Mesothelial cell of epicardium (in vitro differentiated cells): ENCODE measurements around the gene REV3L. TPM values are rescaled to one million over a fixed set of nuclear protein-coding genes. Genes with fewer than 3 reads are reported as not detected.

Experiments
- DNase-seq, 2 experiments: peaks; one replicate each; pipeline ENCODE4 v3.0.0; 2021; ENCODE audit warnings: low spot score in 2 of 2; ENCODE audit not compliant: unreplicated experiment in 2 of 2
- H3K27ac Mint-ChIP-seq: 2 replicates; pipeline ENCODE4 v1.8.0; 2021; ENCODE audit warnings: mixed read lengths
- H3K27me3 Mint-ChIP-seq: 2 replicates; pipeline ENCODE4 v1.8.0; 2021; ENCODE audit warnings: low read depth, mixed read lengths
- H3K36me3 Mint-ChIP-seq: 2 replicates; pipeline ENCODE4 v1.8.0; 2021; ENCODE audit warnings: mixed read lengths
- H3K4me1 Mint-ChIP-seq: 2 replicates; pipeline ENCODE4 v1.8.0; 2021; ENCODE audit warnings: mixed read lengths
- H3K4me3 Mint-ChIP-seq: 2 replicates; pipeline ENCODE4 v1.8.0; 2021; ENCODE audit warnings: mild to moderate bottlenecking, moderate library complexity, mixed read lengths
- H3K9me3 Mint-ChIP-seq: 2 replicates; pipeline ENCODE4 v1.8.0; 2021; ENCODE audit warnings: mixed read lengths
- CTCF ChIP-seq: fragments of 200-600 bp; sonication (generic); IDR thresholded peaks from one replicate; pipeline ENCODE4 v1.5.0; 2021; ENCODE audit warnings: antibody characterized with exemption; ENCODE audit not compliant: unreplicated experiment
- total RNA-seq: library from RNA; stranded (reverse); gene quantifications from 3 replicates; pipeline ENCODE4 v1.2.1, GENCODE V29; 2021

REV3L gene
- total RNA-seq, 1 donor from 2014 or later, result 41.7 TPM

GRCh38 chr6:111280445-111280955 is 202.5 kb downstream of the REV3L start:
- Mint-ChIP-seq H3K4me3 (no peak overlapping the region), H3K27ac (no peak overlapping the region), H3K36me3 (peaks cover 75% of the 10 kb centered on the region), H3K27me3 (no peaks in the 10 kb centered on the region), H3K9me3 (peaks cover 36% of the 10 kb centered on the region), H3K4me1 (no peaks in the 10 kb centered on the region)
- DNase-seq, result no peak
- TF ChIP-seq CTCF, result no peak

GRCh38 chr6:111278731-111279130 is 204.3 kb downstream of the REV3L start:
- DNase-seq, result no peak
- peaks cover 50% of the 10 kb centered on the region for H3K9me3 Mint-ChIP-seq
- no peak overlapping the region for H3K4me3 Mint-ChIP-seq
- H3K4me1 Mint-ChIP-seq, result no peaks in the 10 kb centered on the region
- no peaks in the 10 kb centered on the region for H3K27me3 Mint-ChIP-seq
- no peak overlapping the region for H3K27ac Mint-ChIP-seq
- H3K36me3 Mint-ChIP-seq, result peaks cover 85% of the 10 kb centered on the region
- TF ChIP-seq CTCF, result no peak

- peaks cover 55% of the 10 kb centered on the region for H3K9me3 Mint-ChIP-seq
- DNase-seq, result no peak
- no peak overlapping the region for H3K27ac Mint-ChIP-seq
- TF ChIP-seq CTCF, result no peak
- H3K4me3 Mint-ChIP-seq, result no peak overlapping the region
- no peaks in the 10 kb centered on the region for H3K27me3 Mint-ChIP-seq
- H3K36me3 Mint-ChIP-seq, result peaks cover 87% of the 10 kb centered on the region
- no peaks in the 10 kb centered on the region for H3K4me1 Mint-ChIP-seq
Observed at GRCh38 chr6:111277819-111278218, 205.2 kb downstream of the REV3L start.

GRCh38 chr6:111276736-111277135 is 206.3 kb downstream of the REV3L start:
- TF ChIP-seq CTCF, result no peak
- Mint-ChIP-seq H3K36me3 (peaks cover 83% of the 10 kb centered on the region), H3K4me1 (no peaks in the 10 kb centered on the region), H3K4me3 (no peak overlapping the region), H3K27me3 (no peaks in the 10 kb centered on the region), H3K27ac (no peak overlapping the region), H3K9me3 (peaks cover 52% of the 10 kb centered on the region)
- no peak for DNase-seq

- Mint-ChIP-seq H3K4me1 (no peaks in the 10 kb centered on the region), H3K27me3 (no peaks in the 10 kb centered on the region), H3K4me3 (no peak overlapping the region), H3K27ac (no peak overlapping the region), H3K9me3 (peaks cover 52% of the 10 kb centered on the region), H3K36me3 (peaks cover 81% of the 10 kb centered on the region)
- no peak for DNase-seq
- no peak for TF ChIP-seq CTCF
Observed at GRCh38 chr6:111276335-111276734, 206.7 kb downstream of the REV3L start.
